ENCODE measurements around the gene EXD2. TPM values are rescaled to one million over a fixed set of nuclear protein-coding genes. Genes with fewer than 3 reads are reported as not detected.

The EXD2 gene
- total RNA-seq, 6 experiments from 2014 or later, result 13.8 to 19.2 (median 15.2) TPM

DNA sequence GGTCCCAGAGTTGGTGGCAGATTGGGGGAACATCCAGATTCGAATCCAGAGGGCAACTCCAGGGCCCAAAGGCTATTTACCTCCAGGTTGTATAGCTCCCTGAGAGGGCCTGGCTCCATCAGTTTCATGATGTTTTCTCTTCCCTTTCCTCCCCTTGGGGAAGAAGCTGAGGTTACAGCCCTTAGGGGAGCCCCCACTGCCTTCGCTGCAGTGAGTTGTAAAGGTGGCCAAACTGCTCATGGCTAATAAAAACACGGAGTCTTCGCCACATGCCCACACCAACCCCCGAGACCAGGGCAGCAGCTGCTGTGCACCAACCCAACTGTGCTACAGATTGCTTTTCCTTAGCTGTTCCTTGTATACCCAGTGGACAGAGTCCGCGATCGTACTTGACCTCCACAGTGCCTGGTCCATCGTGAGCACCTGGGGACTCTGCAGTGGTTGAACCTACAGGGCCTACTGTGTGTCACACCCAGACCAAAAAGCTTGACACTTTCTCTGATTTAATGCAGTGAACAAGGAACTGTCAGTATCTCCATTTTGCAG lies 89.5 kb downstream of the EXD2 start:
- Mint-ChIP-seq H3K27ac (no peak overlapping the region), H3K4me1 (ENCODE audit: low read depth) (no peaks in the 10 kb centered on the region), H3K9me3 (no peaks in the 10 kb centered on the region), H3K4me3 (no peak overlapping the region), H3K36me3 (ENCODE audit: low read depth) (no peaks in the 10 kb centered on the region), H3K27me3 (ENCODE audit: insufficient read depth) (peaks cover 21% of the 10 kb centered on the region)
- no peak for DNase-seq
- no peak for TF ChIP-seq CTCF (IDR thresholded peaks at IDR 0.05)

DNA sequence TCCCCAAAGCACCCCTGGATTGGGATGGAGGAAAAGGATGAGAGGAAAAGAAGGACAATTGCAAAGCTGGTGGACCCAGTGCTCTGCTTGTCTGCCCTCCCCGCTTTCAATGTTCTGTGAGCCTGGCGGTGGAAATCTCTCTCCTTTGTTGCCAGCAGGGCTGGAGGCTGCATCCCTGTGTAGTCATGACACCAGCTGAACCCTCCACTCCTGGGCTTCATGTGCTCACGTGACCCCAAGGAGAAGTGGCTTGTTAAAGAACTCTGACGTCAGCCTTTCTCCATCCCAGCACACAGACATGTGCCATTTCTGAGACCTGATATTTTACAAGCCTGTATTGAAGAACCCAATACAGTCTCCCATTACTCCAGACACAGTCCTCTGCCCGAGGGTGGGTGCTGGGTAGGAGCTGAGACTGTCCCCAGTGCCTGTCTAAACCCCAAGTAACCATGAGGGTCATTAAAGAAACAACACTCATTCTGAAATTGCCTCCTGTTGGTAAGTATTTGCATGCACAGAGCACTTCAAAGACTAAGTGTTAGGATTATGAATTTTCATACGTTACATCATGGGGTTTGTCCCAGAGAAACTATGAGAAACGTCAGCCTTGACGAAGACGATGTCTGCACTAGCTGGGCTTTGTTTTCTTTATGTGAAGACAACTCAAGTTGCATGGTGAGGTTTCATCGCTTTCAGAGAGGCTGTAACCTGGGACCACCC lies 90.3 kb downstream of the EXD2 start:
- Mint-ChIP-seq H3K4me3 (no peak overlapping the region), H3K36me3 (ENCODE audit: low read depth) (no peaks in the 10 kb centered on the region), H3K4me1 (ENCODE audit: low read depth) (no peaks in the 10 kb centered on the region), H3K9me3 (no peaks in the 10 kb centered on the region), H3K27me3 (ENCODE audit: insufficient read depth) (peaks cover 21% of the 10 kb centered on the region), H3K27ac (no peak overlapping the region)
- DNase-seq, result peak; percentile 24
- peak; percentile 33; the same call in 1 of the 2 replicates for TF ChIP-seq CTCF (IDR thresholded peaks at IDR 0.05)

GRCh38 chr14:69282448-69282847 lies 91.2 kb downstream of the EXD2 start:
- DNase-seq, result no peak
- Mint-ChIP-seq H3K4me3 (no peak overlapping the region), H3K27ac (no peak overlapping the region), H3K36me3 (ENCODE audit: low read depth) (no peaks in the 10 kb centered on the region), H3K27me3 (ENCODE audit: insufficient read depth) (peaks cover 15% of the 10 kb centered on the region), H3K4me1 (ENCODE audit: low read depth) (no peaks in the 10 kb centered on the region), H3K9me3 (no peaks in the 10 kb centered on the region)
- no peak for TF ChIP-seq CTCF (IDR thresholded peaks at IDR 0.05)

DNA sequence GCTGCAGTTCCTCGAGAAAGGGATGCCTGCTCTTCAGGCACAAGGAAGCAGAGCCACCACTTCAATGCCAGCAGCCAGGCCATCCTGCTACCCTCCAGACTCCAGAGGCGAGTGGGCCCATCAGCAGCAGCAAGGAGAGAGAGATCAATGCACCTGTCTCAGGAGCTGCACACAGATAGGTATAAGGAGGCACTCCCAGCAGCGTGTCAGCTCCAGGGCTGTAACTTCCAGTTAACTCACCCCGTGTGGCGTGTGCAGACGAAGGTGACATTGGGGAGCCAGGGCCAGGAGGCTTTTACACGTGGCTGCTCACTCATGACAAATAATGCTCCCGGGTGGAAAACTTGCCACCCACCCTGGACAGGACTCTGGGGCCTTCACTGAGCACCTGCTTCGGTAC lies 92.9 kb downstream of the EXD2 start:
- no peak for DNase-seq
- H3K4me1 Mint-ChIP-seq (ENCODE audit: low read depth), result peaks cover 8% of the 10 kb centered on the region
- H3K4me3 Mint-ChIP-seq, result no peak overlapping the region
- H3K36me3 Mint-ChIP-seq (ENCODE audit: low read depth), result no peaks in the 10 kb centered on the region
- TF ChIP-seq CTCF (IDR thresholded peaks at IDR 0.05), result no peak
- H3K27me3 Mint-ChIP-seq (ENCODE audit: insufficient read depth), result peaks cover 12% of the 10 kb centered on the region
- no peak overlapping the region for H3K27ac Mint-ChIP-seq
- no peaks in the 10 kb centered on the region for H3K9me3 Mint-ChIP-seq

DNA sequence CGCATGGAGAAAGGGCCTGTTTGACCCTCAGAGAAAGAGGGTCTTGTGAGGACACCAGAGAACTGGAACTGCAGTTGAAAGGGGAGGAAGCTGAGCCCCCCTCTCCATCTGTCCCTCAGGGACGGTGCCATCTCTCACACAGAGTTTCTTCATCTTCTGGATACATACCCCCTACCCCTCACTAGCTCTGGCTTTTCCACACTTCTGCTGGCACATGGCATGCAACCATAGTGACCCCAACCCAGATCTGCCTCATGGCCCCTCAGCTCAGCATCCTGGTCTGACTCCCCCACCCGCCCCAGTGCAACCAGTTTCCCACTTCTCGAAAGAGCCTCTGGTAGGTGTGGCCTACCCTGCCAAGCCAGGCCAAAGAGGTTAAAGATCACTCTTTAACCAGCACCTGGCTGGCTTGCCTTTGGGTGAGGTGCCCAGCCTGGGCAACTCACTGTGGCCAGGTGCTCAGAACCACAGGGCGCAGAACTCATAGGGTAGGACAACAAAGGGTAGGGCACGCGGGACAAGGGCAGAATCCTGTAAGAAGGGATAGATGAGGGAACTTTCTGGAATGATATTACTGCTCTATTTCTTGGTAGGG lies 94.5 kb downstream of the EXD2 start:
- H3K4me1 Mint-ChIP-seq (ENCODE audit: low read depth), result peaks cover 8% of the 10 kb centered on the region
- H3K4me3 Mint-ChIP-seq, result no peak overlapping the region
- no peaks in the 10 kb centered on the region for H3K36me3 Mint-ChIP-seq (ENCODE audit: low read depth)
- H3K27me3 Mint-ChIP-seq (ENCODE audit: insufficient read depth), result peaks cover 15% of the 10 kb centered on the region
- no peak for DNase-seq
- no peak overlapping the region for H3K27ac Mint-ChIP-seq
- TF ChIP-seq CTCF (IDR thresholded peaks at IDR 0.05), result no peak
- H3K9me3 Mint-ChIP-seq, result no peaks in the 10 kb centered on the region

Data from HFFc6 (cell line).